ENCODE data around the gene IMMP2L.

DNA sequence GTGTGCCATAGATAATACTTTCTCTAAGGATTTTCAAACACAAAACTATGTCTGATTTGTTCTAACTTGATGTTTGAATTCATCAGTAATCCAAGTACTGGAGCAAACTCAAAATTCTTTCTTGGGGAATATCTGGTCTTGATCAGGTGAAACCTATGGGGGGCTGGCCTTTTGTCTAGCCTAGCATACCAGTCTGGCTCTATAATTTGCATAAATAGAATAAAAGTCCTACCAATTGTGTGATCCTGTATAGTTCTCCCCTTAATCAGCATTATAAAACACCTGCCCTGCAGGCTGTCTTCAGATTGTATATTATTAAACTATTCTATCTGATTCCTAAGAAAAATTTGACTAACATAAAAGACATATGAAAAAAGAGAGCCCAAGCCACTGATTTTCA lies 705.2 kb downstream of the IMMP2L start:
- TF ChIP-seq EZH2phosphoT487 (IDR thresholded peaks at IDR 0.05; ENCODE audit: borderline replicate concordance, low read length) = no peak
- TF ChIP-seq, protein P1, sequence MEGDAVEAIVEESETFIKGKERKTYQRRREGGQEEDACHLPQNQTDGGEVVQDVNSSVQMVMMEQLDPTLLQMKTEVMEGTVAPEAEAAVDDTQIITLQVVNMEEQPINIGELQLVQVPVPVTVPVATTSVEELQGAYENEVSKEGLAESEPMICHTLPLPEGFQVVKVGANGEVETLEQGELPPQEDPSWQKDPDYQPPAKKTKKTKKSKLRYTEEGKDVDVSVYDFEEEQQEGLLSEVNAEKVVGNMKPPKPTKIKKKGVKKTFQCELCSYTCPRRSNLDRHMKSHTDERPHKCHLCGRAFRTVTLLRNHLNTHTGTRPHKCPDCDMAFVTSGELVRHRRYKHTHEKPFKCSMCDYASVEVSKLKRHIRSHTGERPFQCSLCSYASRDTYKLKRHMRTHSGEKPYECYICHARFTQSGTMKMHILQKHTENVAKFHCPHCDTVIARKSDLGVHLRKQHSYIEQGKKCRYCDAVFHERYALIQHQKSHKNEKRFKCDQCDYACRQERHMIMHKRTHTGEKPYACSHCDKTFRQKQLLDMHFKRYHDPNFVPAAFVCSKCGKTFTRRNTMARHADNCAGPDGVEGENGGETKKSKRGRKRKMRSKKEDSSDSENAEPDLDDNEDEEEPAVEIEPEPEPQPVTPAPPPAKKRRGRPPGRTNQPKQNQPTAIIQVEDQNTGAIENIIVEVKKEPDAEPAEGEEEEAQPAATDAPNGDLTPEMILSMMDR (conservative IDR thresholded peaks at IDR 0.05; ENCODE audit: low read depth, low read length) = no peak
